Smooth muscle cell (in vitro differentiated cells): ENCODE data around the gene FARSB. TPM values are rescaled to one million over a fixed set of nuclear protein-coding genes. Genes with fewer than 3 reads are reported as not detected.

Source experiments
- DNase-seq: peaks from one replicate; lab custom pipeline; 2025; ENCODE audit not compliant: unreplicated experiment; lab: John Stamatoyannopoulos, UW
- H2AFZ ChIP-seq: fragments of 200-600 bp; sonication (generic); 2 replicates; pipeline ENCODE4 v1.6.0; 2016; ENCODE audit warnings: antibody characterized with exemption, low read depth, mild to moderate bottlenecking
- H3F3A ChIP-seq: fragments of 200-600 bp; sonication (generic); 2 replicates; pipeline ENCODE4 v1.6.0; 2017; ENCODE audit warnings: antibody characterized with exemption, low read depth
- H3K27ac ChIP-seq: fragments of 200-600 bp; sonication (generic); 2 replicates; pipeline ENCODE4 v1.5.1; 2016; ENCODE audit warnings: low read depth, mild to moderate bottlenecking
- H3K27me3 ChIP-seq: fragments of 200-600 bp; sonication (generic); 2 replicates; pipeline ENCODE4 v1.6.1; 2016; ENCODE audit warnings: low read depth, mild to moderate bottlenecking
- H3K36me3 ChIP-seq: fragments of 200-600 bp; sonication (generic); 2 replicates; pipeline ENCODE4 v1.5.1; 2016; ENCODE audit warnings: low read depth
- H3K4me1 ChIP-seq: fragments of 200-600 bp; sonication (generic); 2 replicates; pipeline ENCODE4 v1.5.1; 2016; ENCODE audit warnings: low read depth
- H3K4me2 ChIP-seq: fragments of 200-600 bp; sonication (generic); 2 replicates; pipeline ENCODE4 v1.6.0; 2016; ENCODE audit warnings: mild to moderate bottlenecking
- H3K4me3 ChIP-seq: fragments of 200-600 bp; sonication (generic); 2 replicates; pipeline ENCODE4 v1.5.1; 2016; ENCODE audit warnings: mild to moderate bottlenecking
- H3K79me2 ChIP-seq: fragments of 200-600 bp; sonication (generic); 2 replicates; pipeline ENCODE4 v1.6.0; 2016; ENCODE audit warnings: low read depth, mild to moderate bottlenecking
- H3K9ac ChIP-seq: fragments of 200-600 bp; sonication (generic); 2 replicates; pipeline ENCODE4 v1.6.0; 2016; ENCODE audit warnings: low read depth
- H3K9me3 ChIP-seq: fragments of 200-600 bp; sonication (generic); replicated peaks from 2 replicates; pipeline ENCODE4 v1.5.1; 2016; ENCODE audit warnings: low read depth
- H4K20me1 ChIP-seq: fragments of 200-600 bp; sonication (generic); 2 replicates; pipeline ENCODE4 v1.6.0; 2016; ENCODE audit warnings: low read depth
- CTCF ChIP-seq: fragments of 200-600 bp; sonication (generic); IDR thresholded peaks from 2 replicates; pipeline ENCODE4 v1.5.1; 2017; ENCODE audit warnings: borderline replicate concordance, mild to moderate bottlenecking, antibody characterized with exemption; ENCODE audit not compliant: insufficient read depth, poor library complexity, severe bottlenecking
- WGBS: methylation state at CpG from one replicate; pipeline ENCODE4 v1.1.7; 2016; ENCODE audit warnings: low lambda C conversion rate; 5-methylcytosine and 5-hydroxymethylcytosine counted together
- polyA plus RNA-seq: library from polyadenylated mRNA; unstranded; fragments of >200 nt; fragmentation: Nextera tagmentation; extraction: Ambion mirVana; gene quantifications from 2 replicates; pipeline ENCODE4 v1.2.1, GENCODE V29; 2016
- total RNA-seq: library from RNA; depleted of rRNA; stranded (reverse); fragments of >200 nt; gene quantifications from 2 replicates; pipeline ENCODE4 v1.2.3, GENCODE V29; 2014

FARSB gene
- total and polyA plus RNA-seq, 2 experiments from 2014 or later: 25.7 to 27.0 TPM

GRCh38 chr2:222652491-222653255 is 3.2 kb downstream of the FARSB start:
- Histone ChIP-seq H3K4me1 (peaks cover 12% of the 10 kb centered on the region), H2AFZ (no peak overlapping the region), H3K4me3 (no peak overlapping the region), H3K4me2 (no peak overlapping the region), H3K9me3 (no peaks in the 10 kb centered on the region), H4K20me1 (no peaks in the 10 kb centered on the region), H3K79me2 (peaks cover 62% of the 10 kb centered on the region), H3F3A (no peaks in the 10 kb centered on the region), H3K27me3 (no peaks in the 10 kb centered on the region), H3K36me3 (peaks cover 7% of the 10 kb centered on the region), H3K9ac (no peak overlapping the region), H3K27ac (no peak overlapping the region)
- 90% methylated on average over 8 of the region's 8 CpGs for WGBS
- no peak for DNase-seq
- no peak for TF ChIP-seq CTCF

- Histone ChIP-seq H3K79me2 (peaks cover 62% of the 10 kb centered on the region), H3K4me3 (no peak overlapping the region), H3K27ac (no peak overlapping the region), H3K4me1 (peaks cover 12% of the 10 kb centered on the region), H2AFZ (no peak overlapping the region), H3K9ac (no peak overlapping the region), H3F3A (no peaks in the 10 kb centered on the region), H4K20me1 (no peaks in the 10 kb centered on the region), H3K27me3 (no peaks in the 10 kb centered on the region), H3K9me3 (no peaks in the 10 kb centered on the region), H3K4me2 (no peak overlapping the region), H3K36me3 (peaks cover 7% of the 10 kb centered on the region)
- TF ChIP-seq CTCF: no peak
- no peak for DNase-seq
- 93% methylated on average over 4 of the region's 4 CpGs for WGBS
Observed at GRCh38 chr2:222651718-222652418, 4.0 kb downstream of the FARSB start.

GRCh38 chr2:222649801-222650200 is 6.1 kb downstream of the FARSB start:
- TF ChIP-seq CTCF: no peak
- Histone ChIP-seq H3K36me3 (peaks cover 12% of the 10 kb centered on the region), H3K4me1 (peaks cover 7% of the 10 kb centered on the region), H2AFZ (no peak overlapping the region), H3F3A (no peaks in the 10 kb centered on the region), H3K79me2 (peaks cover 60% of the 10 kb centered on the region), H3K4me2 (no peak overlapping the region), H4K20me1 (no peaks in the 10 kb centered on the region), H3K27me3 (no peaks in the 10 kb centered on the region), H3K9ac (no peak overlapping the region), H3K4me3 (no peak overlapping the region), H3K9me3 (no peaks in the 10 kb centered on the region), H3K27ac (no peak overlapping the region)
- WGBS: 94% methylated on average over 3 of the region's 3 CpGs
- no peak for DNase-seq
